Measurements from ENCODE around the gene TSSK6. TPM values are rescaled to one million over a fixed set of nuclear protein-coding genes. Genes with fewer than 3 reads are reported as not detected.
"Not testable (repeated sequence)": the region's sequence is repeated elsewhere in the genome, so short reads cannot be mapped to it uniquely, and the experiment has no call there.

TSSK6 gene
- total RNA-seq, 2 donors from 2014 or later: 0.46 to 1.00 TPM

GRCh38 chr19:19482809-19483596, 32.3 kb downstream of the TSSK6 start:
- intact Hi-C loops (cut with DNase I): no loop called here

GRCh38 chr19:19480688-19481087, 34.7 kb downstream of the TSSK6 start:
- no peak for DNase-seq (ENCODE audit: low spot score)
- intact Hi-C loops (cut with DNase I): no loop called here

More at GRCh38 chr19:19482809-19483596, 32.3 kb downstream of the TSSK6 start:
- no peak for DNase-seq (ENCODE audit: low spot score)

GRCh38 chr19:19477705-19478383, 37.5 kb downstream of the TSSK6 start:
- intact Hi-C loops (cut with DNase I): no loop called here
- DNase-seq (ENCODE audit: low spot score): no peak

- intact Hi-C loops (cut with DNase I): no loop called here
- no peak for DNase-seq (ENCODE audit: low spot score)
Measured at GRCh38 chr19:19475849-19476828, 39.2 kb downstream of the TSSK6 start.

- no peak for DNase-seq (ENCODE audit: low spot score)
- intact Hi-C loops (cut with DNase I): no loop called here
Measured at GRCh38 chr19:19475015-19475765, 40.2 kb downstream of the TSSK6 start.

- intact Hi-C loops (cut with DNase I); DNase-seq (ENCODE audit: low spot score): not testable (repeated sequence)
Measured at GRCh38 chr19:19472106-19472505, 43.2 kb downstream of the TSSK6 start.

GRCh38 chr19:19471682-19472081, 43.7 kb downstream of the TSSK6 start:
- intact Hi-C loops (cut with DNase I): no loop called here

GRCh38 chr19:19470579-19470978, 44.8 kb downstream of the TSSK6 start:
- no peak for DNase-seq (ENCODE audit: low spot score)
- intact Hi-C loops (cut with DNase I): no loop called here

More at GRCh38 chr19:19471682-19472081, 43.7 kb downstream of the TSSK6 start:
- DNase-seq (ENCODE audit: low spot score): no peak

GRCh38 chr19:19468424-19469050, 46.8 kb downstream of the TSSK6 start:
- no peak for DNase-seq (ENCODE audit: low spot score)
- intact Hi-C loops (cut with DNase I): no loop called here

- DNase-seq (ENCODE audit: low spot score): no peak
- intact Hi-C loops (cut with DNase I): no loop called here
Measured at GRCh38 chr19:19466201-19466600, 49.1 kb downstream of the TSSK6 start.

- intact Hi-C loops (cut with DNase I): no loop called here
- no peak for DNase-seq (ENCODE audit: low spot score)
Measured at GRCh38 chr19:19465436-19466070, 49.8 kb downstream of the TSSK6 start.

- DNase-seq (ENCODE audit: low spot score): no peak
- intact Hi-C loops (cut with DNase I): no loop called here
Measured at GRCh38 chr19:19464339-19465098, 50.8 kb downstream of the TSSK6 start.

Other genes starting within 250 kb of the TSSK6 start
- gene TM6SF2, start 242.2 kb downstream of the TSSK6 start, total RNA-seq: 1 to 10 TPM in 1 of 2 donors, not detected in 1; 1.9 TPM
- 10 to 100 TPM; 25.8 to 30.4 TPM for gene SUGP1, start 195.0 kb downstream of the TSSK6 start, total RNA-seq
- gene MAU2, start 194.7 kb downstream of the TSSK6 start, total RNA-seq: 10 to 100 TPM; 37.1 to 42.0 TPM
- 10 to 100 TPM; 54.3 to 70.9 TPM for gene GATAD2A, start 109.9 kb downstream of the TSSK6 start, total RNA-seq
- 100 to 1,000 TPM; 217 to 248 TPM for gene NDUFA13, start 677 bp upstream of the TSSK6 start, total RNA-seq
- gene YJEFN3, start 13.4 kb upstream of the TSSK6 start, total RNA-seq: 1 to 10 TPM; 2.9 to 3.7 TPM
- gene CILP2, start 22.7 kb upstream of the TSSK6 start, total RNA-seq: 1 to 10 TPM in 1 of 2 donors, under 1 TPM in 1; 0.67 to 2.3 TPM
- under 1 TPM; 0.29 to 0.93 TPM for gene PBX4, start 103.1 kb upstream of the TSSK6 start, total RNA-seq
- gene LPAR2, start 112.7 kb upstream of the TSSK6 start, total RNA-seq: 1 to 10 TPM; 2.0 to 5.5 TPM
- gene GMIP, start 128.1 kb upstream of the TSSK6 start, total RNA-seq: 10 to 100 TPM in 1 of 2 donors, 1 to 10 TPM in 1; 8.3 to 11.4 TPM
- 10 to 100 TPM; 33.1 to 33.3 TPM for gene ATP13A1, start 148.1 kb upstream of the TSSK6 start, total RNA-seq
- 1 to 10 TPM; 6.3 to 8.2 TPM for gene ZNF101, start 153.3 kb upstream of the TSSK6 start, total RNA-seq
- gene ZNF14, start 217.6 kb upstream of the TSSK6 start, total RNA-seq: 1 to 10 TPM; 5.0 to 6.4 TPM